Fibroblast of skin of right quadriceps (primary cell): ENCODE measurements around the gene FUT8.
"Not testable (repeated sequence)": the region's sequence is repeated elsewhere in the genome, so short reads cannot be mapped to it uniquely, and the experiment has no call there.

Experiments
- DNase-seq: peaks from one replicate; pipeline ENCODE4 v3.0.0-alpha.2; 2013

The FUT8 gene

GRCh38 chr14:65419593-65420252, 7.2 kb downstream of the FUT8 start:
- DNase-seq: no peak

- peak; percentile 88 for DNase-seq
Measured at GRCh38 chr14:65421201-65421981, 8.9 kb downstream of the FUT8 start.

DNA sequence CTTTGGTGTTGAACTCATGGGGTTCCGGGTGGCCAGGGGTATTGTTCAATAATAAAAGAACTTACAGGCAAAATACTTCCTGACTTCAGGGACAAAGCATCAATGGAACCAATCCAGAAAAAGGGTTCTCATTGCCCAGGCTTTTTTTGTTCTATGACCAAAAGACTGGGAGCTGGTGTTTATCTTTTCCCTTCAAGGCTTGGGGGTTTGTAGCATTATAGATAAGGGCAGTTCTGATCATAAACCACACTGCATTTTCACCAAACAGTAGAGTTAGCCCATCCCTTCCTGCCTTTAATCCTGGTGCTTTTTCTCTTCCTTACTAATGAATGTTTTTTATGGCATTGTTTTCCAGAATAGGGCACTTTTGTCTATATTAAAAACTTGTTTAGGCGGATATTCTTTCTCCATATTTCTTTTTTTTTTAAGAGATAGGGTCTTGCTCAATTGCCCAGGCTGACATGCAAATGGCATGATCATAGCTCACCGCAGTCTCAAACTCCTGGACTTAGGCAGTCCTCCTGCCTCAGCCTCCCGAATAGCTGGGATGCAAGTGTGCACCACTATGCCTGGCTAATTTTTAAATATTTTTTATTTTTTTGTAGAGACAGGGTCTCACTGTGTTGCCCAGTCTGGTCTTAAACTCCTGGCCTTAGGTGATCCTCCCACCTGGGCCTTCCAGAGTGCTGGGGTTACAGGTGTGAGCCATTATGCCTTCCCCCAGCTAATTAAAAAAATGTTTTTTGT, 9.7 kb downstream of the FUT8 start:
- no peak for DNase-seq

GRCh38 chr14:65423982-65424381, 11.5 kb downstream of the FUT8 start:
- DNase-seq: no peak

GRCh38 chr14:65424531-65424930, 12.0 kb downstream of the FUT8 start:
- DNase-seq: no peak

DNA sequence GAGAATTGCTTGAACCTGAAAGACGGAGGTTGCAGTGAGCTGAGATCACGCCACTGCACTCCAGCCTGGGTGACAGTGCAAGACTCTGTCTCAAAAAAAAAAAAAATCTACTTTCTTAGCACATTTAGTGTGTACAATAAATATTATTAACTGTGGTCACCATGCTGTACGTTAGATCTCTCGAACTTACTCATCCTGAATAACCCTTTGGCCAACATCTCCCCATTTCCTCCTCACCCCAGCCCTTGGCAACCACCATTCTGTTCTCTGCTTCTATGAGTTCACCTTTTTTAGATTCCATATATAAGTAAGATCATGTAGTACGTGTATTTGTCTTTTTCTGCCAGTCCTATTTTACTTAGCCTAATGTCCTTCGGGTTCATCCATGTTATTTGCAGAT, 13.4 kb downstream of the FUT8 start:
- DNase-seq: no peak

DNA sequence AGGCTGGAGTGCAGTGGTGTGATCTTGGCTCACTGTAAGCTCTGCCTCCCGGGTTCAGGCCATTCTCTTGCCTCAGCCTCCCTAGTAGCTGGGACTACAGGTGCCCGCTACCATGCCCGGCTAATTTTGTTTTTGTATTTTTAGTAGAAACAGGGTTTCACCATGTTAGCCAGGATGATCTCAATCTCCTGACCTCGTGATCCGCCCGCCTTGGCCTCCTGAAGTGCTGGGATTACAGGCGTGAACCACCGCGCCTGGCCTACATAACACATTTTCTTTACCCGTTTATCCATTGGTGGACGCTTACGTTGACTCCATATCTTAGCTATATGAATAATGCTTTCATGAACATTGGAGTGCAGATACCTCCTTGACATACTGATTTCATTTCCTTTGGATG, 14.4 kb downstream of the FUT8 start:
- DNase-seq: not testable (repeated sequence)

GRCh38 chr14:65428691-65429090, 16.2 kb downstream of the FUT8 start:
- no peak for DNase-seq

DNA sequence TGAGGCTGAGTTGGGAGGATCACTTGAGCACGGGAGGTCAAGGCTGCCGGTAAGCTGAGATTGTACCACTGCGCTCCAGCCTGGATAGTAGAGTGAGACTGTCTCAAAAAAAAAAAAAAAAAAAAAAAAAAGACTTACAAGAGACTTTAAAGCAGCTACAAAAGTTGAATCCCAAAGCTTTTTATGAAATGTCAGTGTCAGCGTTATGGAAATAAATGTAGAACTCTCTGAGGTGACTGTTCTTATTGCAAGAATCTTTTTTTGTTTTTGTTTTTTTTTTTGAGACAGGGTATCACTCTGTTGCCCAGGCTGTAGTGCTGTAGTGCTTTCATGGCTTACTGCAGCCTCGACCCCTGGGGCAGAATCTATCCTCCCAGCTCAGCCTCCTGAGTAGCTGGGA, 17.2 kb downstream of the FUT8 start:
- DNase-seq: no peak

DNA sequence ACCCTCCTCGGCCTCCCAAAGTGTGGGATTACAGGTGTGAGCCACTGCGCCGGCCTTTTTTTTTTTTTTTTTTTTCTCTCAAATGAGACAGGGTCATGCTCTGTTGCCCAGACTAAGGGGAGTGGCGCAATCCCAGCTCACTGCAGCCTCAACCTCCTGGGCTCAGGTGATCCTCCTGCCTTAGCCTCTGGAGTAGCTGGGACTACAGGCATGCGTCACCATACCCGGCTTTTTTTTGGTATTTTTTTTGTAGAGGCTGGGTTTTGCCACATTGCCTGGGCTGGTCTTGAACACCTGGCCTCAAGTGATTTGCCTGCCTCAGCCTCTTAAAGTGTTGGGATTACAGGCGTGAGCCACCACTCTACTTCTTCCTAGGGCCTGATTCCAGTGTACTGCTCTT, 18.7 kb downstream of the FUT8 start:
- DNase-seq: no peak

GRCh38 chr14:65431951-65432350, 19.4 kb downstream of the FUT8 start:
- DNase-seq: peak; percentile 29

- no peak for DNase-seq
Measured at GRCh38 chr14:65432361-65432948, 19.9 kb downstream of the FUT8 start.

GRCh38 chr14:65433157-65433556, 20.6 kb downstream of the FUT8 start:
- DNase-seq: no peak

GRCh38 chr14:65433646-65434045, 21.1 kb downstream of the FUT8 start:
- DNase-seq: no peak

DNA sequence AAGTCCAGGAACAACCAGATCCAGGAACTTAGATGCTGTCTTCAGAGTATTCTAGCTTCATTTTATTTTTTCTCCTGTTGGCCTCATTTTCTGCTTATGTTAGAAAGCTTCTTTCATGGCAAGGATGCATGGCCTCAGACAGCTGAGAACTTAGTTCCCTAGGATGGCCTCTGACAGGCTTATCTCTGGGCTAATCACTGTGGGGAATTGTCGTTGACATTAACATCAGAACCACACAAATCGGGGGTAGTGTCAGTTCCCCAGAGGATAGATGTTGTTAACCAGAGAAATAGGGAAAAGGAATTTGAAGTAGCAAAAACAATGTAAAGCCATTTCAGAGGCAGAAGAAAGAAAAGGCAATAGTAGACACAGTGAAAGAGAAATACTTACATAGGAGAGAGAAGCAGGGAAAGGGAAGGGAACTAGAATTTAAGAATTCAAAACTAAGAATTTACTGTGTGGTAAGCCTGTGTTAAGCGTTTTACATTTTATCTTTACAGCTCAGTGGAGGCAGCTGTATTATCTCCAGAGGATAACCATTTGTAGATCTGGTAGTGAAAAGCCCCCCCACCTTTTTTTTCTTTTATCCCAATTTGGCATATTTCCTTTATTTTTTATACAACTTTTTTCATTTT, 21.8 kb downstream of the FUT8 start:
- peak; percentile 29 for DNase-seq

DNA sequence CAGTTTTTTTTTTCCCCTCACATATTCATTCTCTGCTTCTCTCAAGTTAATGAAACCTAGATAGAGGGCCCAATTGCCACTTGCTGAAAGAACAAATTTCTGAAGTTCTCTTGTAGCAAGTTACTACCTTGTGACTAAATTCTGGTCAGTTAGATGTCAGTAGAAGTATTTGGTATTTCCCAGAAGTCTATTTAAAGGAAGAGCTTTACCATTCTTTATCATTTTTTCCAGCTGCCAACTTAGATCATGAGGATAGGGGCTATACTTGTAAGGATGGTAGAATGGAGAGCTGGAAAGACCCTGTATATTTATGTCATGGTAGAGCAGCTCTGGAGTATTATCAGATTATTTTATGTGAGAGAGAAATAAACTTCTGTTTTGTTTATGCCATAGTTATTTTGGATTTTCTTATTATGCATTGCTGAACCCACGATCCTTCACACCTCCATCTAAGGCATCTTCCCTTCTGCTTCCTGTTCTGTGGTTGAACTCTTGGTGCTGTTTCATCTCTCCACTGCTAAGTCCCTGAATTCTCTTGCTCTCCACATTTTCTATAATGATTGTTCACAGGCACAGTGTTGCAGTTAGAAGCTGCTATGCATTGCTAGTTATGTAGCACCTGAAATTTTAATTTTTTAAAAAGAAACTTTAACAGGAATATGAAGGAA, 25.9 kb downstream of the FUT8 start:
- no peak for DNase-seq

GRCh38 chr14:65439117-65439516, 26.6 kb downstream of the FUT8 start:
- DNase-seq: no peak

GRCh38 chr14:65440230-65440629, 27.7 kb downstream of the FUT8 start:
- no peak for DNase-seq

DNA sequence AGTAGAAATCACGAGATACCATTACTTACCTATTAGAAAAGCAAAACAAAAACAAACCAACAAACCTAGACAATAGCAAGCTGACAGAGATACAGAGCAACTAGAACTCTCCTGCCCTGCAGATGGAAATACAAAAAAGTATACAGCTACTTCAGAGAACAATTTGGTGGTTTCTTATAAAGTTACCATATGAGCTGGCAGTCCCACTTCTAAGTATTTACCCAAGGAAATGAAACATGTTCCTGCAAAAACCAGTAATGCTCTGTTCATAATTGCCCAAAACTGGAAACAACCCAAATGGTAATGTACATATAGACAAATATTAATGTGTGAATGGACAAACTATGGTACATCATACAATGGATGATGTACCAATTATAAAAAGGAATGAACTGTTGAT, 31.7 kb downstream of the FUT8 start:
- DNase-seq: no peak

DNA sequence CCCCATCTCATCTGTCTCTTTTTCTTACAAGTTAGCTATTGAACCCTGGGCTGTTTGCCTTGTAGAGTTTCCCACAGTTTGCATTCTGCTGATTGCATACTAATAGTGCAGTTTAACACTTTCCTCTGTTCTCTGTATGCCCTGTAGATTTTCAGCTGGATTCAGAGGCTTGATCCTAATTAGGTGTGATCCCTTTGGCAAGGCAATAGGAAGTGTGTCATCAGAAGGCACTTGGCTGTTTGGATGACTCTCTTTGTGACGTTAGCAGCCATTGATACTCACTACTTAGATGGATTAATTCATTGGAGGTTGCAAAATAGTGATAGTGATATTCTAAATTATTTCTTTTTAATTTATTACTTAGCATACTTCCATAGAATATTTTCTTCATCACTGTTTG, 33.6 kb downstream of the FUT8 start:
- peak; percentile 52 for DNase-seq

- no peak for DNase-seq
Measured at GRCh38 chr14:65449647-65450046, 37.1 kb downstream of the FUT8 start.

DNA sequence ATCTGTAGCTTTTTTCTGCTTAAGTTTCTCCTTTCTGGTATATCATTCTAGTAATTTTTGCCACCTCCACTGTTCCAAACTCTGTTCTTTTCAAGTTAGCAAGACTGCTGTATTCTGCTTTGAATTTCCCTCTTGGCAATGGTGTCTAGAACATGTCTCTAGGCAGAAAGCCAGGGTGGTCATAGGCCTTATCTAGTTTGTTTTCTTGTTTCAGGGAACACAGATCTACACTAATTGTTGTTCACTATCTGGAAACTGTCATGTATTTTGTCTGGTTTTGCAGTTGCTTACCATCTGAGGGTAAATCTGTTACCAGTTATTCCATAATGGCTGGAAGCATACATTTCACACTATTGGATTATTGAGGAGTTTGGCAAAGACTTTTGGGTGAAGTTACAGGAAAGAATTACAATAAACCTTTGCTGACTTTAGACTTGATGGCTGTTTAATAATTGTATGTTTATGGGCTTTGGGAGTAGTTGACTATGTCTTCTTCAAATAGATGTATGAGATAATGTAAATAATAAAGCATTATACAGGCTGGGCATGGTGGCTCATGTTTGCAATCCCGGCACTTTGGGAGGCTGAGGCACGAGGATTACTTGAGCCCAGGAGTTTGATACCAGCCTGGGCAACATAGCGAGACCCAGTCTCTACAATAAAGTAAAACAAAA, 41.4 kb downstream of the FUT8 start:
- no peak for DNase-seq
